Measurements from ENCODE around the gene IFT81.

Gene IFT81

DNA sequence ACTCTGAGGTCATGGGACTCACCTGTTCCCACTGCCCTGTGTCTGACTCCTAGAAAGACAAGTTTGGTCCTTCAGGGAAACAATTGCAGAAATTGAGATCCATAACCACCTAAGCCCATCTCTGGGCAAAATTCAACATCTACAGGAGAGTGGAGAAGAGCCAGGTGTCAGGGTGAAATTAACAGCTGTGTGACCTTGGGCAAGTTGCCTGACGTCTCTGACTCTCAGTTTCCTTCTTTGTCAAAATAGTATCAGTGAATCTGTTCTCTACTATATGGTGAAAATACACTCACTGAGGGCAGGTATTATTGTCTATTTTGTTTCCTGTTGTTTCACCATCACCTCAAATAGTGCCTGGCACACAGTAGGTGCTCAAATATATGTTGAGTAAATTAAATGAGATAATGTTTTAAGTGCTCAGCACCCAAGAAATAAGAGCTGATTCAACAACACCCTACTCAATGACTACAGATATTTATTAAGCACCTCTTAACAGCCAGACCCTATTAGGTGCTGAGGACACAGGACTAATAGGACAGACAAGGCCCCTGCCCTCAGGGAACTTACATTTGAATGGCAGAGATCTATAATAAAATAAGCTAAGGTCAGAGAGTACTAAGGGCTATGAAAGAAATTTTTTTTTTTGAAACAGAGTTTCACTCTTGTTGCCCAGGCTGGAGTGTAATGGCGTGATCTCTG is 14.2 kb upstream of the IFT81 start:
- POLR2A ChIA-PET = no interaction called here
- TF ChIP-seq WT1 (tag by site-specific recombination; IDR thresholded peaks at IDR 0.05) (no peak), ZNF843 (tag by site-specific recombination; IDR thresholded peaks at IDR 0.05) (no peak), ZNF302 (tag by site-specific recombination; IDR thresholded peaks at IDR 0.05; ENCODE audit: low read depth) (no peak), ZNF324 (tag by site-specific recombination; IDR thresholded peaks at IDR 0.05) (no peak), SALL2 (tag by site-specific recombination; IDR thresholded peaks at IDR 0.05; ENCODE audit: borderline replicate concordance) (no peak), ZNF76 (tag by site-specific recombination; IDR thresholded peaks at IDR 0.05; ENCODE audit: borderline replicate concordance, low read depth) (no peak), ZNF23 (tag by site-specific recombination; IDR thresholded peaks at IDR 0.05; ENCODE audit: borderline replicate concordance) (no peak), INSM2 (tag by site-specific recombination; IDR thresholded peaks at IDR 0.05) (no peak), ZNF664 (tag by site-specific recombination; IDR thresholded peaks at IDR 0.05) (peak; percentile 86; the same call in 1 of the 2 replicates), ZNF768 (tag by site-specific recombination; IDR thresholded peaks at IDR 0.05) (0 out of 2 replicates have a peak, but pooled peaks have one; percentile 11), ZNF37A (tag by site-specific recombination; IDR thresholded peaks at IDR 0.05) (no peak)
- Histone ChIP-seq H3K36me3 (ENCODE audit: control insufficient read depth in 2 of 2, insufficient read depth in 1 of 2, low read length in 2 of 2) (no peaks in the 10 kb centered on the region), H3K4me3 (ENCODE audit: low read depth, low read length) (no peak overlapping the region), H3K4me1 (ENCODE audit: control insufficient read depth, insufficient read depth, low read length) (no peaks in the 10 kb centered on the region), H3K27ac (ENCODE audit: extremely low read depth, low read depth, low read length) (no peak overlapping the region), H3K9me3 (ENCODE audit: control insufficient read depth, insufficient read depth, low read depth, low read length) (no peaks in the 10 kb centered on the region)
- CTCF ChIA-PET = interaction anchor here (0.6 kb wide), 1 partner anchor 320 kb away, joined by 3 read pairs; no protein-coding TSS in a partner anchor

GRCh38 chr12:110111476-110112334 is 12.5 kb upstream of the IFT81 start:
- CTCF ChIA-PET = interaction anchor here (0.6 to 2.0 kb wide), 5 partner anchors 9 to 319 kb away, joined by 3 to 7 read pairs (median 3); no protein-coding TSS in a partner anchor
- H3K9me3 ChIP-seq (ENCODE audit: control insufficient read depth, insufficient read depth, low read depth, low read length) = no peaks in the 10 kb centered on the region
- no peak overlapping the region for H3K27ac ChIP-seq (ENCODE audit: extremely low read depth, low read depth, low read length)
- H3K4me3 ChIP-seq (ENCODE audit: low read depth, low read length) = no peak overlapping the region
- no peak for TF ChIP-seq ZSCAN18 (tag by site-specific recombination; IDR thresholded peaks at IDR 0.05)
- no peaks in the 10 kb centered on the region for H3K4me1 ChIP-seq (ENCODE audit: control insufficient read depth, insufficient read depth, low read length)
- no peaks in the 10 kb centered on the region for H3K36me3 ChIP-seq (ENCODE audit: control insufficient read depth in 2 of 2, insufficient read depth in 1 of 2, low read length in 2 of 2)
- POLR2A ChIA-PET = interaction anchor here (1.3 kb wide), 1 partner anchor 10 kb away, joined by 4 read pairs; no protein-coding TSS in a partner anchor

DNA sequence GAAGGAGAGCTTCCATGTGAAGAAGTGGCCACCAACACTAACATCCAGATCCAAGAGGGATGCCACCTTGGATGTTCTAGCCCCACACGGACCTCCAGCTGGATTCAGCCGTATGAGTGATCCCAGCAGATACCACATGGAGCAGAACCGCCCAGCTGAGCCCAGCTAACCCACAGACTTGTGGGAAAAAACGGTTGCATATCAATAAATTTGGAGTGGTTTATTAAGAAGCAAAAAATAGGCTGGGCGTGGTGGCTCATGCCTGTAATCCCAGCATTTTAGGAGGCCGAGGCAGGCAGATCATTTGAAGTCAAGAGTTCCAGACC is 11.9 kb upstream of the IFT81 start:
- ChIA-PET CTCF (interaction anchor here (1.0 to 2.0 kb wide), 3 partner anchors 9 to 318 kb away, joined by 3 to 7 read pairs (median 4); no protein-coding TSS in a partner anchor), POLR2A (no interaction called here)
- TF ChIP-seq ZXDB (tag by site-specific recombination; IDR thresholded peaks at IDR 0.05) (no peak), ZSCAN5A (tag by site-specific recombination; IDR thresholded peaks at IDR 0.05) (no peak), ZBTB8A (tag by site-specific recombination; IDR thresholded peaks at IDR 0.05) (no peak), OVOL3 (tag by site-specific recombination; IDR thresholded peaks at IDR 0.05) (no peak), ZNF423 (tag by site-specific recombination; IDR thresholded peaks at IDR 0.05) (no peak), SCRT1 (tag by site-specific recombination; IDR thresholded peaks at IDR 0.05; ENCODE audit: borderline replicate concordance) (no peak), ZSCAN23 (tag by site-specific recombination; IDR thresholded peaks at IDR 0.05) (no peak), ZSCAN16 (tag by site-specific recombination; IDR thresholded peaks at IDR 0.05) (no peak), ZNF274 (IDR thresholded peaks at IDR 0.05; ENCODE audit: low read length) (no peak), ZNF274 (tag by site-specific recombination; IDR thresholded peaks at IDR 0.05; ENCODE audit: borderline replicate concordance) (no peak), ELK4 (IDR thresholded peaks at IDR 0.05; ENCODE audit: borderline replicate concordance, low read depth, low read length) (no peak)
- Histone ChIP-seq H3K27ac (ENCODE audit: extremely low read depth, low read depth, low read length) (no peak overlapping the region), H3K9me3 (ENCODE audit: control insufficient read depth, insufficient read depth, low read depth, low read length) (no peaks in the 10 kb centered on the region), H3K4me1 (ENCODE audit: control insufficient read depth, insufficient read depth, low read length) (no peaks in the 10 kb centered on the region), H3K4me3 (ENCODE audit: low read depth, low read length) (no peak overlapping the region), H3K36me3 (ENCODE audit: control insufficient read depth in 2 of 2, insufficient read depth in 1 of 2, low read length in 2 of 2) (no peaks in the 10 kb centered on the region)
